ENCODE data around the gene CALCB.

The CALCB gene

GRCh38 chr11:15119352-15119751 is 46.0 kb downstream of the CALCB start:
- DNase-seq = no peak

- no peak for DNase-seq
Measured at GRCh38 chr11:15119826-15120225, 46.4 kb downstream of the CALCB start.

GRCh38 chr11:15123849-15124248 is 50.5 kb downstream of the CALCB start:
- DNase-seq = no peak

- no peak for DNase-seq
Measured at GRCh38 chr11:15124528-15124927, 51.1 kb downstream of the CALCB start.

GRCh38 chr11:15127341-15127740 is 53.9 kb downstream of the CALCB start:
- no peak for DNase-seq

All from CD4-positive, alpha-beta T cell treated with Interleukin-17A for 1 hour (primary cell).